DND-41 (cell line): Measurements from ENCODE around the gene SORBS1.

Experiments used
- ATAC-seq: fragments of 200-7000 bp; cut with Tn5 transposase; 3 replicates; pipeline ENCODE4 v1.9.1; 2021; ENCODE audit warnings: low read depth; ENCODE audit not compliant: insufficient read depth
- DNase-seq: peaks from one replicate; pipeline ENCODE4 v3.0.0-alpha.2; 2020
- H2AFZ ChIP-seq: 2 replicates; pipeline ENCODE4 v1.6.0; 2012; ENCODE audit warnings: low read depth, low read length
- H3K27ac ChIP-seq: 2 replicates; pipeline ENCODE4 v1.5.1; 2012; ENCODE audit warnings: low read length, inconsistent platforms
- H3K27me3 ChIP-seq: fragments of 200-600 bp; sonication (generic); 2 replicates; pipeline ENCODE4 v1.6.0; 2012; ENCODE audit warnings: low read length, mild to moderate bottlenecking, inconsistent platforms; ENCODE audit not compliant: insufficient read depth, poor library complexity
- H3K36me3 ChIP-seq: 2 replicates; pipeline ENCODE4 v1.5.1; 2012; ENCODE audit warnings: low read length, inconsistent platforms; ENCODE audit not compliant: insufficient read depth
- H3K4me1 ChIP-seq: 2 replicates; pipeline ENCODE4 v1.5.1; 2012; ENCODE audit warnings: mild to moderate bottlenecking, low read length; ENCODE audit not compliant: insufficient read depth
- H3K4me2 ChIP-seq: 2 replicates; pipeline ENCODE4 v1.6.0; 2012; ENCODE audit warnings: mild to moderate bottlenecking, moderate library complexity, low read length, inconsistent platforms; ENCODE audit not compliant: insufficient read depth
- H3K4me3 ChIP-seq, 2 experiments: fragments of 200-600 bp in 1 of 2; shearing (Covaris generic) in 1 of 2; 2 replicates each; pipeline ENCODE4 v1.5.1; 2012 to 2016; ENCODE audit warnings: inconsistent platforms in 2 of 2, low read length in 2 of 2, mild to moderate bottlenecking in 2 of 2, low read depth in 1 of 2, moderate library complexity in 1 of 2
- H3K79me2 ChIP-seq: 2 replicates; pipeline ENCODE4 v1.6.0; 2012; ENCODE audit warnings: low read length, inconsistent platforms; ENCODE audit not compliant: insufficient read depth
- H3K9ac ChIP-seq: 2 replicates; pipeline ENCODE4 v1.6.0; 2012; ENCODE audit warnings: low read depth, mild to moderate bottlenecking, inconsistent platforms, low read length, moderate library complexity
- H3K9me3 ChIP-seq: 2 replicates; pipeline ENCODE4 v1.5.1; 2012; ENCODE audit warnings: low read length, moderate library complexity, mild to moderate bottlenecking, inconsistent platforms; ENCODE audit not compliant: insufficient read depth, severe bottlenecking
- H4K20me1 ChIP-seq: 2 replicates; pipeline ENCODE4 v1.6.0; 2012; ENCODE audit warnings: low read length; ENCODE audit not compliant: insufficient read depth
- EZH2 ChIP-seq: IDR thresholded peaks from 3 replicates; pipeline ENCODE4 v1.6.1; 2012; ENCODE audit warnings: borderline replicate concordance, low read depth, mild to moderate bottlenecking, moderate library complexity, low read length, inconsistent platforms; ENCODE audit not compliant: severe bottlenecking
- TF ChIP-seq, protein P1 (sequence below): IDR thresholded peaks from 2 replicates; pipeline ENCODE4 v1.5.1; 2012; ENCODE audit warnings: borderline replicate concordance, low read length, moderate library complexity, mild to moderate bottlenecking; ENCODE audit not compliant: poor library complexity, severe bottlenecking; ENCODE audit errors: extremely low read depth

Gene SORBS1

DNA sequence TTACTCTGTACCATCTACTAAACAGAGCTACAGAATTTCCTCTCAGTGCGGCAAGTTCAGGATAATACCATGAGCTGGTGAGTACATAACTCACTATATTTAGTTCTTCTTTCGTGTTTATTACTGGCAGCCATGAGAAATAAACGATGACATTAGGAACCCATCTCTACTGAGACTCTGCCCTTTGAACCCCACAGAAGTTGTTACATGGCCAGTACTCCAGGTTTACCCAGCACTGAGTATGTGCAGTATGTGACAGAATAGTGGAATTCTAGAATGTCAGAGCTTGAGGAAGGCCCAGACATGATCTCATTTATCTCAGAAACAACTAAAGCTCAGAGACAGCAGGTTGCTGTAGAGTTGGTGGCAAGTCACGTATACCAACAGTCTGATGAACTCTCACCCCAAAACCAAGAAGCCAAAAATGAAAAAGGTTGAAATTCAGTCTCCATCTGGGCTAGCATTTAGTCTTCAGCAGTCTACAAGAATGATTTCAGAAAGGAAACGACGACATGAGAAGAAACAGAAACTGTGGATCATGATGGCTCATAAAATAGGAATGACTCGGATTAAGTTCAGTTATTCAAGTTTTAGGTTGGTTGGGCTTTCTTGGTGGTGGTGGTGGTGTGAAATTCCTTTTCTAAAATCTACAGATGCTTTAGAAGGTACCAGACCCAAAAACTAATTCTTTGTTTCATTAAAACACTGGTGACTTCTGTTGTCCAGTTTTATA, 78.5 kb downstream of the SORBS1 start:
- no peak for DNase-seq
- H3K79me2 ChIP-seq: no peaks in the 10 kb centered on the region
- H3K9ac ChIP-seq: no peak overlapping the region
- no peaks in the 10 kb centered on the region for H3K36me3 ChIP-seq
- no peaks in the 10 kb centered on the region for H3K9me3 ChIP-seq
- no peak for TF ChIP-seq EZH2
- TF ChIP-seq, protein P1, sequence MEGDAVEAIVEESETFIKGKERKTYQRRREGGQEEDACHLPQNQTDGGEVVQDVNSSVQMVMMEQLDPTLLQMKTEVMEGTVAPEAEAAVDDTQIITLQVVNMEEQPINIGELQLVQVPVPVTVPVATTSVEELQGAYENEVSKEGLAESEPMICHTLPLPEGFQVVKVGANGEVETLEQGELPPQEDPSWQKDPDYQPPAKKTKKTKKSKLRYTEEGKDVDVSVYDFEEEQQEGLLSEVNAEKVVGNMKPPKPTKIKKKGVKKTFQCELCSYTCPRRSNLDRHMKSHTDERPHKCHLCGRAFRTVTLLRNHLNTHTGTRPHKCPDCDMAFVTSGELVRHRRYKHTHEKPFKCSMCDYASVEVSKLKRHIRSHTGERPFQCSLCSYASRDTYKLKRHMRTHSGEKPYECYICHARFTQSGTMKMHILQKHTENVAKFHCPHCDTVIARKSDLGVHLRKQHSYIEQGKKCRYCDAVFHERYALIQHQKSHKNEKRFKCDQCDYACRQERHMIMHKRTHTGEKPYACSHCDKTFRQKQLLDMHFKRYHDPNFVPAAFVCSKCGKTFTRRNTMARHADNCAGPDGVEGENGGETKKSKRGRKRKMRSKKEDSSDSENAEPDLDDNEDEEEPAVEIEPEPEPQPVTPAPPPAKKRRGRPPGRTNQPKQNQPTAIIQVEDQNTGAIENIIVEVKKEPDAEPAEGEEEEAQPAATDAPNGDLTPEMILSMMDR: no peak
- H4K20me1 ChIP-seq: no peaks in the 10 kb centered on the region
- ATAC-seq: no peak
- H3K27ac ChIP-seq: no peak overlapping the region
- H3K4me3 ChIP-seq: no peak overlapping the region
- H2AFZ ChIP-seq: no peak overlapping the region
- H3K27me3 ChIP-seq: peaks cover 16% of the 10 kb centered on the region
- no peaks in the 10 kb centered on the region for H3K4me1 ChIP-seq
- no peak overlapping the region for H3K4me2 ChIP-seq

DNA sequence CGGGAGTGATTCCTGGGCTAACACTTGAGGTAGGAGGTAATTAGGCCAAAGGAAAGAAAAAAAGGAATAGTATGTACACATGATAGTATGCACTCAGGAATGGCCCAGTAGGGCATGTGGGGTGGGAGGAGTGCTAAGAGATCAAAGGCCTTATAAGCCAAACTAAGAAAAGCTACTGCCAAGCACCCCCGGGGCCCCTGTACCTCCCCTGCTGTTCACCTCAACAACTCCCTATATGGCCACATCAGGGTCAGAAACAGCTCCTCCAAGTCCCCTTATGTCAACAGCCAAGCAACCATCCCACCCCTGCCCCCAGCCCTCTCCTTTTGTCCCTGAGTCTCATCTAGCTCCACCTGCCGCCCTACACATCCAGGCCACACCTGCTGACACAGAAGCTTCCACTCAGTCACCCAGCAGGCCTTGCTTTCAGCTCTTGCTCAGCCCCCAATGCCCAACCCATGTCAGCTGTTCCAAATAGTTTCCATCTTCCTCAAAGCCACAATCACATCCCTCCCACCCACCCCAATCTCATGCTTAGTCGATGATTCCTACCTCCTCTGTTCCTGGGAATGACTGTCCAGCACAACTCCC, 80.2 kb downstream of the SORBS1 start:
- DNase-seq: no peak
- TF ChIP-seq, protein P1: no peak
- no peak for TF ChIP-seq EZH2

DNA sequence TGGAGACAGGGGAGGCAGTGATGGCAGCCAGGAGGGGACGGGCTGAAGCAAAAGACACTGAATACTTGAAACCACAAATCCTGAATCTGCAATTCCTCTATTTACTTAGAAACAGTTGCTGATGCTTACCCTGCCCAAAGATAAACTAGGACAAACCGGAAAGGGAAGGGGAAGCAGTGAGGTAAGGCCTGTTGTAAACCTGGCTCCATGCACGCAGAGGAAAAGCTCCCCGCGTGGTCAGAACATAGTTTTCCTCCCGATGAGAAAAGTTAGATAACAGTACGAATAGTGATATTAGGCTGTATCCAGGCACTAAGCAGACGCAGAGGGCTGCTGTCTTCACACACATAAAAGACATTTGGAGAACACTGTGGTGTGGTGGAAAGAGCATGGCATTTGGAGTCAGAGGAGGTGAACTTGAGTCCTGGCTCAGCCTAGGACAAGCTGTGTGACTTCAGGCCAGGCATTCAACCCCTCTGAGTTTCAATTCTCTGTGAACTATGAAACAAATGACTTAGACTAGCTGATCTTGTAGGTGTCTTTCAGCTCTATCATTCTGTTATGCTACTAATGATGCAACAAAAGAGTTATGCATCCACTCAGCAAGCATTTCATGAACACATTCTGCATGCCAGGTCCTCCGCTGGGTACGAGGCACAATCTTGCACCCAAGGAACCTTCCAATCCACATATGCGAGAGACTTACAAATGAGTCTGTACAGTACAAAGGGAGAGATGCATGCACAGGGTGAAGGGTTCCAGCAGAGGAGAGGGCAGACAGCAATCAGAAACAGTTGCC, 80.9 kb downstream of the SORBS1 start:
- no peak overlapping the region for H3K27ac ChIP-seq
- no peaks in the 10 kb centered on the region for H3K79me2 ChIP-seq
- H3K4me3 ChIP-seq: no peak overlapping the region
- no peaks in the 10 kb centered on the region for H3K4me1 ChIP-seq
- DNase-seq (no peak), ATAC-seq (no peak)
- no peaks in the 10 kb centered on the region for H4K20me1 ChIP-seq
- H3K9me3 ChIP-seq: no peaks in the 10 kb centered on the region
- no peak for TF ChIP-seq EZH2
- TF ChIP-seq, protein P1: no peak
- no peaks in the 10 kb centered on the region for H3K36me3 ChIP-seq
- no peak overlapping the region for H2AFZ ChIP-seq
- no peak overlapping the region for H3K9ac ChIP-seq
- H3K4me2 ChIP-seq: no peak overlapping the region
- H3K27me3 ChIP-seq: peaks cover 16% of the 10 kb centered on the region

More for the DNA sequence above, 80.2 kb downstream of the SORBS1 start:
- no peaks in the 10 kb centered on the region for H4K20me1 ChIP-seq
- no peaks in the 10 kb centered on the region for H3K9me3 ChIP-seq
- no peak for ATAC-seq
- no peak overlapping the region for H3K27ac ChIP-seq
- no peak overlapping the region for H3K4me2 ChIP-seq
- no peak overlapping the region for H3K9ac ChIP-seq
- peaks cover 16% of the 10 kb centered on the region for H3K27me3 ChIP-seq
- no peaks in the 10 kb centered on the region for H3K79me2 ChIP-seq
- H3K4me3 ChIP-seq: no peak overlapping the region
- no peak overlapping the region for H2AFZ ChIP-seq
- H3K4me1 ChIP-seq: no peaks in the 10 kb centered on the region
- no peaks in the 10 kb centered on the region for H3K36me3 ChIP-seq
